GM23248 (cell line): ENCODE results near the gene CD68. TPM values are rescaled to one million over a fixed set of nuclear protein-coding genes. Genes with fewer than 3 reads are reported as not detected.

Source experiments
- DNase-seq: peaks from one replicate; pipeline ENCODE4 v3.0.0-alpha.2; 2015
- H2AFZ ChIP-seq: fragments of 200-600 bp; sonication (generic); 2 replicates; pipeline ENCODE4 v1.6.1; 2016; ENCODE audit warnings: antibody characterized with exemption
- H3F3A ChIP-seq: fragments of 200-600 bp; sonication (generic); 2 replicates; pipeline ENCODE4 v1.6.1; 2016; ENCODE audit warnings: mild to moderate bottlenecking, antibody characterized with exemption, mixed run types; ENCODE audit not compliant: insufficient read depth
- H3K27ac ChIP-seq: fragments of 200-600 bp; sonication (generic); 2 replicates; pipeline ENCODE4 v1.5.1; 2016; ENCODE audit warnings: mild to moderate bottlenecking
- H3K27me3 ChIP-seq: fragments of 200-600 bp; sonication (generic); replicated peaks from 2 replicates; pipeline ENCODE4 v1.6.1; 2016; ENCODE audit warnings: mild to moderate bottlenecking; ENCODE audit not compliant: insufficient read depth
- H3K36me3 ChIP-seq: fragments of 200-600 bp; sonication (generic); 2 replicates; pipeline ENCODE4 v1.6.1; 2016; ENCODE audit warnings: low read depth, mild to moderate bottlenecking
- H3K4me1 ChIP-seq: fragments of 200-600 bp; sonication (generic); 2 replicates; pipeline ENCODE4 v1.6.1; 2016; ENCODE audit warnings: mild to moderate bottlenecking; ENCODE audit not compliant: insufficient read depth
- H3K4me2 ChIP-seq: fragments of 200-600 bp; sonication (generic); one replicate; pipeline ENCODE4 v1.6.1; 2016; ENCODE audit warnings: mild to moderate bottlenecking; ENCODE audit not compliant: unreplicated experiment
- H3K4me3 ChIP-seq: fragments of 200-600 bp; sonication (generic); 2 replicates; pipeline ENCODE4 v1.5.1; 2016; ENCODE audit warnings: mild to moderate bottlenecking
- H3K79me2 ChIP-seq: fragments of 200-600 bp; sonication (generic); 2 replicates; pipeline ENCODE4 v1.6.1; 2016; ENCODE audit warnings: mild to moderate bottlenecking; ENCODE audit not compliant: insufficient read depth
- H3K9ac ChIP-seq: fragments of 200-600 bp; sonication (generic); 2 replicates; pipeline ENCODE4 v1.6.1; 2016; ENCODE audit warnings: mild to moderate bottlenecking
- H3K9me2 ChIP-seq: fragments of 200-600 bp; sonication (generic); 2 replicates; pipeline ENCODE4 v1.6.1; 2016; ENCODE audit warnings: mixed run types, mild to moderate bottlenecking, moderate library complexity; ENCODE audit not compliant: insufficient read depth
- H3K9me3 ChIP-seq: fragments of 200-600 bp; sonication (generic); one replicate; pipeline ENCODE4 v1.6.1; 2017; ENCODE audit warnings: low read depth
- H4K20me1 ChIP-seq: fragments of 200-600 bp; sonication (generic); 2 replicates; pipeline ENCODE4 v1.6.0; 2016; ENCODE audit not compliant: insufficient read depth
- EZH2 ChIP-seq: fragments of 200-600 bp; sonication (generic); IDR thresholded peaks from 2 replicates; pipeline ENCODE4 v1.6.1; 2018; ENCODE audit warnings: antibody characterized with exemption, mild to moderate bottlenecking; ENCODE audit not compliant: insufficient read depth, poor library complexity, severe bottlenecking
- EZH2phosphoT487 ChIP-seq: fragments of 200-600 bp; sonication (generic); IDR thresholded peaks from 2 replicates; pipeline ENCODE4 v1.6.1; 2018; ENCODE audit warnings: antibody characterized with exemption, moderate library complexity, mild to moderate bottlenecking, low read depth; ENCODE audit not compliant: insufficient read depth
- WGBS, 2 experiments: methylation state at CpG; one replicate each; pipeline ENCODE4 v1.1.6; 2015 to 2017; ENCODE audit warnings: low lambda C conversion rate in 2 of 2, low coverage in 1 of 2; ENCODE audit errors: missing lambda C conversion rate in 2 of 2; 5-methylcytosine and 5-hydroxymethylcytosine counted together
- in situ Hi-C: fragments of 300-500 bp; cut with MboI; formaldehyde crosslinking; loops from 2 replicates; pipeline ENCODE4 v1.15.0; 2020
- polyA plus RNA-seq: library from polyadenylated mRNA; unstranded; fragments of >200 nt; fragmentation: Nextera tagmentation; extraction: Ambion mirVana; gene quantifications from 2 replicates; pipeline ENCODE4 v1.2.1, GENCODE V29; 2016
- total RNA-seq: library from RNA; depleted of rRNA; stranded (reverse); fragments of >200 nt; shearing (Covaris generic); gene quantifications from 2 replicates; pipeline ENCODE4 v1.2.3, GENCODE V29; 2014

CD68 gene
- total and polyA plus RNA-seq, 2 experiments from 2014 or later: 55.0 to 84.5 TPM

- Histone ChIP-seq H3K4me2 (no peak overlapping the region), H3K9me2 (no peaks in the 10 kb centered on the region), H3K4me3 (no peak overlapping the region), H4K20me1 (no peaks in the 10 kb centered on the region), H3K9ac (no peak overlapping the region), H3K27ac (no peak overlapping the region), H3K4me1 (peaks cover 15% of the 10 kb centered on the region), H3K36me3 (no peaks in the 10 kb centered on the region), H3K9me3 (no peaks in the 10 kb centered on the region), H2AFZ (no peak overlapping the region), H3K79me2 (0 out of 2 replicates have a peak, but pooled peaks cover 4% of the 10 kb centered on the region), H3K27me3 (no peaks in the 10 kb centered on the region), H3F3A (no peaks in the 10 kb centered on the region)
- no peak for DNase-seq
- in situ Hi-C loops: no loop called here
- 90% methylated on average over 12 of the region's 12 CpGs for WGBS, 2 experiments
- no peak for TF ChIP-seq EZH2phosphoT487
Measured at GRCh38 chr17:7556627-7557026, 22.8 kb upstream of the CD68 start.

DNA sequence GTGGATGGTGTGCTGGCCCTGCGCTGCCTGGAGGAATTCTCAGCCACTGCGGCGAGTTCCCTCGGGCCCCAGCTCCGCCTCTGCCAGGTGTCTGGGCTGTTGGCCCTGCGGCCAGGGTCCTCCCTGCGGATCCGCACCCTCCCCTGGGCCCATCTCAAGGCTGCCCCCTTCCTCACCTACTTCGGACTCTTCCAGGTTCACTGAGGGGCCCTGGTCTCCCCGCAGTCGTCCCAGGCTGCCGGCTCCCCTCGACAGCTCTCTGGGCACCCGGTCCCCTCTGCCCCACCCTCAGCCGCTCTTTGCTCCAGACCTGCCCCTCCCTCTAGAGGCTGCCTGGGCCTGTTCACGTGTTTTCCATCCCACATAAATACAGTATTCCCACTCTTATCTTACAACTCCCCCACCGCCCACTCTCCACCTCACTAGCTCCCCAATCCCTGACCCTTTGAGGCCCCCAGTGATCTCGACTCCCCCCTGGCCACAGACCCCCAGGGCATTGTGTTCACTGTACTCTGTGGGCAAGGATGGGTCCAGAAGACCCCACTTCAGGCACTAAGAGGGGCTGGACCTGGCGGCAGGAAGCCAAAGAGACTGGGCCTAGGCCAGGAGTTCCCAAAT lies 22.2 kb upstream of the CD68 start:
- H3K9ac ChIP-seq: no peak overlapping the region
- H4K20me1 ChIP-seq: no peaks in the 10 kb centered on the region
- no peaks in the 10 kb centered on the region for H3K9me3 ChIP-seq
- H3K4me3 ChIP-seq: no peak overlapping the region
- no peaks in the 10 kb centered on the region for H3K9me2 ChIP-seq
- no peaks in the 10 kb centered on the region for H3F3A ChIP-seq
- in situ Hi-C loops: no loop called here
- H3K79me2 ChIP-seq: peaks cover 8% of the 10 kb centered on the region
- no peak for TF ChIP-seq EZH2
- TF ChIP-seq EZH2phosphoT487: no peak
- H3K27me3 ChIP-seq: no peaks in the 10 kb centered on the region
- no peak overlapping the region for H2AFZ ChIP-seq
- H3K4me2 ChIP-seq: no peak overlapping the region
- DNase-seq: no peak
- H3K36me3 ChIP-seq: no peaks in the 10 kb centered on the region
- no peak overlapping the region for H3K27ac ChIP-seq
- 59 to 76% methylated on average over 13 to 18 of the region's 19 CpGs for WGBS, 2 experiments
- H3K4me1 ChIP-seq: peaks cover 15% of the 10 kb centered on the region

GRCh38 chr17:7557775-7558543 lies 21.5 kb upstream of the CD68 start:
- peak; percentile 75 for DNase-seq
- peaks cover 21% of the 10 kb centered on the region for H3K4me1 ChIP-seq
- H3K4me3 ChIP-seq: peak overlapping the region; percentile 4
- no peak for TF ChIP-seq EZH2
- TF ChIP-seq EZH2phosphoT487: no peak
- peak overlapping the region; percentile 81 for H3K9ac ChIP-seq
- no peaks in the 10 kb centered on the region for H4K20me1 ChIP-seq
- no peaks in the 10 kb centered on the region for H3F3A ChIP-seq
- H3K27ac ChIP-seq: no peak overlapping the region
- no peaks in the 10 kb centered on the region for H3K9me2 ChIP-seq
- peak overlapping the region; percentile 62 for H3K4me2 ChIP-seq
- no peaks in the 10 kb centered on the region for H3K27me3 ChIP-seq
- in situ Hi-C loops: no loop called here
- H3K36me3 ChIP-seq: no peaks in the 10 kb centered on the region
- peaks cover 15% of the 10 kb centered on the region for H3K79me2 ChIP-seq
- WGBS, 2 experiments: 28 to 31% methylated on average over 17 to 21 of the region's 21 CpGs
- H2AFZ ChIP-seq: peak overlapping the region; percentile 97
- H3K9me3 ChIP-seq: no peaks in the 10 kb centered on the region

DNA sequence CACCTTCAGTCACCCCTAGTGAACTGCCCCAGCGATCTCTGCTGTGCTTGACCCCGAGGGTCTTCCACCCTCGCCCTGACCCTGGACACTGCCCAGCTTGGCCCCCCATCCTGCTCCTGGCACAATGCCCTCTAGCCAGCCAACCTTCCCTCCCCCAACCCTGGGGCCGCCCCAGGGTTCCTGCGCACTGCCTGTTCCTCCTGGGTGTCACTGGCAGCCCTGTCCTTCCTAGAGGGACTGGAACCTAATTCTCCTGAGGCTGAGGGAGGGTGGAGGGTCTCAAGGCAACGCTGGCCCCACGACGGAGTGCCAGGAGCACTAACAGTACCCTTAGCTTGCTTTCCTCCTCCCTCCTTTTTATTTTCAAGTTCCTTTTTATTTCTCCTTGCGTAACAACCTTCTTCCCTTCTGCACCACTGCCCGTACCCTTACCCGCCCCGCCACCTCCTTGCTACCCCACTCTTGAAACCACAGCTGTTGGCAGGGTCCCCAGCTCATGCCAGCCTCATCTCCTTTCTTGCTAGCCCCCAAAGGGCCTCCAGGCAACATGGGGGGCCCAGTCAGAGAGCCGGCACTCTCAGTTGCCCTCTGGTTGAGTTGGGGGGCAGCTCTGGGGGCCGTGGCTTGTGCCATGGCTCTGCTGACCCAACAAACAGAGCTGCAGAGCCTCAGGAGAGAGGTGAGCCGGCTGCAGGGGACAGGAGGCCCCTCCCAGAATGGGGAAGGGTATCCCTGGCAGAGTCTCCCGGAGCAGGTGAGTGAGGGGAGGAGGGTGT lies 20.7 kb upstream of the CD68 start, which contains the start of gene TNFSF13:
Gene TNFSF13 (plus strand): TSS at position 207 of the 776 bp plus-strand sequence. CDS start 290 bp downstream, at position 497.
- no peak for TF ChIP-seq EZH2
- TF ChIP-seq EZH2phosphoT487: no peak
- Histone ChIP-seq H3K4me2 (peak within 1 kb of the TSS; percentile 62), H4K20me1 (no peaks in the 10 kb centered on the region), H3K9ac (peak within 1 kb of the TSS; percentile 81), H3K27me3 (no peaks in the 10 kb centered on the region), H3K9me2 (no peaks in the 10 kb centered on the region), H3F3A (no peaks in the 10 kb centered on the region), H3K4me3 (peak within 1 kb of the TSS; percentile 4), H3K9me3 (no peaks in the 10 kb centered on the region), H2AFZ (peak within 1 kb of the TSS; percentile 97), H3K4me1 (peaks cover 22% of the 10 kb centered on the region), H3K79me2 (peaks cover 23% of the 10 kb centered on the region), H3K36me3 (no peaks in the 10 kb centered on the region), H3K27ac (no peak within 1 kb of the TSS)
- in situ Hi-C loops: no loop called here
- DNase-seq: no peak
- WGBS, 2 experiments: 32% methylated on average over 16 of the region's 16 CpGs
